HUES6 (cell line): Measurements from ENCODE around the gene OR4D6.

Source experiments
- H3K27ac ChIP-seq: 2 replicates; pipeline ENCODE4 v1.7.0; 2013; ENCODE audit warnings: low read depth, mild to moderate bottlenecking, low read length, inconsistent platforms
- H3K27me3 ChIP-seq: 2 replicates; pipeline ENCODE4 v1.6.1; 2013; ENCODE audit warnings: low read length; ENCODE audit not compliant: control insufficient read depth, insufficient read depth
- H3K36me3 ChIP-seq: 2 replicates; pipeline ENCODE4 v1.6.1; 2013; ENCODE audit warnings: low read length; ENCODE audit not compliant: control insufficient read depth, insufficient read depth
- H3K4me1 ChIP-seq: 2 replicates; pipeline ENCODE4 v1.6.1; 2013; ENCODE audit warnings: low read length; ENCODE audit not compliant: control insufficient read depth, insufficient read depth
- H3K4me3 ChIP-seq: 2 replicates; pipeline ENCODE4 v1.5.1; 2013; ENCODE audit warnings: low read depth, low read length
- H3K9ac ChIP-seq: one replicate; pipeline ENCODE4 v1.6.1; 2013; ENCODE audit warnings: mild to moderate bottlenecking, low read length
- H3K9me3 ChIP-seq: 2 replicates; pipeline ENCODE4 v1.6.1; 2013; ENCODE audit warnings: low read depth, low read length; ENCODE audit not compliant: control insufficient read depth, insufficient read depth

The OR4D6 gene

DNA sequence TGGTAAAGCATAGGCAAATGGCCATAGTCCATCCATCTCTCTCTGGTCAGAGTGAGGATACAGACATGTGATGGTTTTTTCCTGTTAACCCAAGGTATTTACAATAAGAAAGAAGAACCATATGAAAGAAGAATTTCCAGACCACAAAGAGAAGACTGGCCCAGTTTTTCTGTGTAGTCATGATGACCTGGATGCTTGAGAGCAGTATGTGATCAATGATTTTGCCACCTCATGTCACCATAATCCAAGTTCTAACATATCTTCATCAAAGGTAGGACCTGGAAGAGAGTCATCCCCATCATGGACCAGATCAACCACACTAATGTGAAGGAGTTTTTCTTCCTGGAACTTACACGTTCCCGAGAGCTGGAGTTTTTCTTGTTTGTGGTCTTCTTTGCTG lies at the start of gene OR4D6:
Gene OR4D6 (plus strand): TSS at position 301 of the 400 bp plus-strand sequence. CDS start 0 bp downstream, at position 301.
- no peak within 1 kb of the TSS for H3K4me3 ChIP-seq
- no peaks in the 10 kb centered on the region for H3K9me3 ChIP-seq
- H3K36me3 ChIP-seq = no peaks in the 10 kb centered on the region
- H3K4me1 ChIP-seq = no peaks in the 10 kb centered on the region
- H3K27ac ChIP-seq = no peak within 1 kb of the TSS
- no peak within 1 kb of the TSS for H3K9ac ChIP-seq
- H3K27me3 ChIP-seq = no peaks in the 10 kb centered on the region

DNA sequence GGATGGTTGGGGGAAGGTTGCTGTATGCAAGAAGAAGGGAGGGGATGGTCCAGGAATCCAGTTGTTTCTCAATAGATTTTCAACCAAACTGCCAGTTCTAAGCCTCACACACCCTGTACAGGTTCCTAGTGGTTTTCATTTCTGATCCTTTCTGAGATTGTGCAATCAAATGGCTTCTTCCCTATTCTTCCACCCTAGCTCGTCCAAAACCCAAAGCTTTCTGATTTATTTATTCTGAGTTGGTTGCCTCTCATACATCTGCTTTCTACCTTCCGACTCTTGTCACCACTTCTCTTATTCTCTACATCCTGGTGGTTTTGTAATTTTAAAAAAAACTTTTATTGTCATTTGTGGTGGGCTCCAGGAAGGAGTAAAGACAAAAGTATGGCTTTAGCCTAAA lies 43.1 kb upstream of the OR4D6 start:
- H3K36me3 ChIP-seq = no peaks in the 10 kb centered on the region
- H3K9me3 ChIP-seq = peaks cover 30% of the 10 kb centered on the region
- no peaks in the 10 kb centered on the region for H3K4me1 ChIP-seq
- no peak overlapping the region for H3K9ac ChIP-seq
- no peak overlapping the region for H3K27ac ChIP-seq
- H3K27me3 ChIP-seq = no peaks in the 10 kb centered on the region
- H3K4me3 ChIP-seq = no peak overlapping the region

DNA sequence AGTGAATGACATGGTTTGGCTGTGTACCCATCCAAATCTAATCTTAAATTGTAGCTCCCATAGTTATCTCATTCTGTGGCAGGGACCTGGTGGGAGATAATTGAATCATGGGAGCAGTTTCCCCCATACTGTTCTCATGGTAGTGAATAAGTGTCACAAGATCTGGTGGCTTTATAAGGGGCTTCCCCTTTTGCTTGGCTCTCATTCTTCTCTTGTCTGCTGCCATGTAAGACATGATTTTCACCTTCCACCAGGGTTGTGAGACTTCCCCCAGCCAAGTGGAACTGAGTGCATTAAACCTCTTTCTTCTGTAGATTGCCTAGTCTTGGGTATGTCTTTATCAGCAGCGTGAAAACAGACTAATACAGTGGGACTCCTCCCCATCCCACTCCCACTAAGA lies 41.6 kb upstream of the OR4D6 start:
- Histone ChIP-seq H3K4me1 (no peaks in the 10 kb centered on the region), H3K9ac (no peak overlapping the region), H3K27ac (no peak overlapping the region), H3K9me3 (peaks cover 17% of the 10 kb centered on the region), H3K27me3 (no peaks in the 10 kb centered on the region), H3K36me3 (no peaks in the 10 kb centered on the region), H3K4me3 (no peak overlapping the region)

DNA sequence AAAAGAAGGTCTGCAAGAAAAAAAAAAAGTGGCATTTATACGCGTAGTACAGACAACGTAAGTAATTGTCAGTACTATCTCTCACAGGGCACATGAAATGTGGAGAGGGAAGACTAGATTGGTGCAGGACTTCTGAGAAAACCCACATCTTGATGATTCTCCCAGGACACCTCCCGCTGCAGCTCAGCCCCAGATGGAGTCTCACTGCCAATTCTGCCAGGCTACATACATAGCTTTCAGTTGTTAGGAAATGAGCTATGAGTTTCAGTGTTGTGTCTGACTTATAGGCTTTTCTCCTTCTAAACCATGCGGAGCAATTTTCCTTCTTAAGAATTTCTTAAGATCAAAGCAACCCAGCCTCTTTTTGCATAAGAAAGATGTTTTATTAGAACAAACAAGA lies 40.1 kb upstream of the OR4D6 start:
- no peak overlapping the region for H3K9ac ChIP-seq
- H3K4me3 ChIP-seq = no peak overlapping the region
- H3K4me1 ChIP-seq = no peaks in the 10 kb centered on the region
- H3K27ac ChIP-seq = no peak overlapping the region
- H3K27me3 ChIP-seq = no peaks in the 10 kb centered on the region
- H3K9me3 ChIP-seq = peaks cover 10% of the 10 kb centered on the region; the same call in 1 of the 2 replicates
- H3K36me3 ChIP-seq = no peaks in the 10 kb centered on the region

DNA sequence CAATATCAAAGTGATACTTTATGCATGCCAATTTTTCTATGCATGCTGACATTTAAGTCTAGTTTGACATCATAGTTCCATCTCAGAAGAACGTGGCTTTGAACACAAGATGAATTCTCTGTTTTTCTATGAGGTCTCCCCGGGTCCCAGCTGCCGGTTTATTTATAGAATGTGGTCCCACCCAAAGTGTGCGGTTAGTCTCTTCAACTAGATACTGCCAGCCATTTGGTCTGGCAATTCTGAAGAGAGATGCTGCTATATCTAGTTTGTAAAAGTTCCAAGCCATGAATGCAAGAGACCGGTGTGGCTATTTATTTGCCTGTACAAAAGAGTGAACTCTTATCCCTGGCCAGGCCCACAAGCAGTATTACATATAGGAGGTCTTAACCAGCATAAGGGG lies 39.7 kb upstream of the OR4D6 start:
- no peak overlapping the region for H3K4me3 ChIP-seq
- peaks cover 10% of the 10 kb centered on the region; the same call in 1 of the 2 replicates for H3K9me3 ChIP-seq
- H3K36me3 ChIP-seq = no peaks in the 10 kb centered on the region
- H3K27ac ChIP-seq = no peak overlapping the region
- H3K9ac ChIP-seq = no peak overlapping the region
- no peaks in the 10 kb centered on the region for H3K27me3 ChIP-seq
- H3K4me1 ChIP-seq = no peaks in the 10 kb centered on the region

DNA sequence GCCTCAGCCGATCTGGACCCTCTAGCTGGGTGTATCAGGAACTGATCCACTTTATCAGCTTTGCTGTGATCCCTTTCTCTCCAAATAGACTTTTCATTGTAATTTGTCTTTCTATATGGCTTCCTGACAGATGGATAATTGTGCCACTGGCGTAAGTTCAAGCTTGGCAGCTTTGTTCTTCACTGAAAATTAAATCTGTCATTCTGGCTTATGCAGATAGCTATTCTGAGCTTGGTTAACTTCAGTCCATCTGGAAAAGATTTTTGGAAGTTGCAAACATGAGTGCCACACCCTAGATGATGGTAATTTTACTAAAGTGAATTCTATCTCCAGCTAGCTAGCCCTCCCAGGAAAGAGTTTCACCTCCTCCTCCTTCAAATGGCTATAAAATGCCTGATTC lies 38.6 kb upstream of the OR4D6 start:
- H3K9me3 ChIP-seq = peaks cover 7% of the 10 kb centered on the region; the same call in 1 of the 2 replicates
- no peaks in the 10 kb centered on the region for H3K36me3 ChIP-seq
- H3K9ac ChIP-seq = no peak overlapping the region
- no peaks in the 10 kb centered on the region for H3K27me3 ChIP-seq
- H3K4me1 ChIP-seq = no peaks in the 10 kb centered on the region
- no peak overlapping the region for H3K27ac ChIP-seq
- H3K4me3 ChIP-seq = no peak overlapping the region

DNA sequence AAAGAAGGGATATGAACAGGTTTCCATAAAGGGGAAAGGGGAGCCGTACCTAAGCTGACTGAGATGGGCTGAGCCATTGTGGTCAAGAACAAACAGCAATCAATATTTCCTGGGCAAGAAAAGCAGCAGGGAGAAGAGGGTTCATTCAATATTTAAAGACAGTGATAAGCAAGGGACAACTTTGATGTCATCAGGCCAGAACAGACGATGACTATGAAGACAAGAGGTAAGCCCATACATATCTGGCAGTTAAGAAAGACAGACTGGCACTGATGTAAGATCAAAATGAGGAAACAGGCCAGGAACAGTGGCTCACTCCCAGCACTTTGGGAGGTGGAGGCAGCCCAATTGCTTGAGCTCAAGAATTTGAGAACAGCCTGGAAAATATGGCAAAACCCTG lies 32.9 kb upstream of the OR4D6 start:
- Histone ChIP-seq H3K27ac (no peak overlapping the region), H3K36me3 (no peaks in the 10 kb centered on the region), H3K4me1 (peaks cover 18% of the 10 kb centered on the region), H3K9me3 (0 out of 2 replicates have a peak, but pooled peaks cover 3% of the 10 kb centered on the region), H3K4me3 (no peak overlapping the region), H3K9ac (no peak overlapping the region), H3K27me3 (no peaks in the 10 kb centered on the region)

DNA sequence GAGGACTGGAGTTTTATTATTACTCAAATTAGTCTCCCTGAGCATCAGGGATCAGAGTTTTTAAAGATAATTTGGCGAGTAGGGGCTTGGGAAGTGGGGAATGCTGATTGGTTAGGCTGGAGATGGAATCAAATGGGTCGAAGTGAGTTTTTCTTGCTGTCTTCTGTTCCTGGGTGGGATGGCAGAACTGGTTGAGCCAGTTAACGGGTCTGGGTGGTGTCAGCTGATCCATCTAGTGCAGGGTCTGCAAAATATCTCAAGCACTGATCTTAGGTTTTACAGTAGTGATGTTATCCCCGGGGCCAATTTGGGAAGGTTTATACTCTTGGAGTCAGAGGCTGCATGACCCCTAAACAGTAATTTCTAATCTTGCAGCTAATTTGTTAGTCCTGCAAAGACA lies 31.6 kb upstream of the OR4D6 start:
- peaks cover 18% of the 10 kb centered on the region for H3K4me1 ChIP-seq
- H3K9me3 ChIP-seq = 0 out of 2 replicates have a peak, but pooled peaks cover 3% of the 10 kb centered on the region
- H3K4me3 ChIP-seq = no peak overlapping the region
- no peak overlapping the region for H3K9ac ChIP-seq
- no peaks in the 10 kb centered on the region for H3K27me3 ChIP-seq
- no peaks in the 10 kb centered on the region for H3K36me3 ChIP-seq
- H3K27ac ChIP-seq = no peak overlapping the region

DNA sequence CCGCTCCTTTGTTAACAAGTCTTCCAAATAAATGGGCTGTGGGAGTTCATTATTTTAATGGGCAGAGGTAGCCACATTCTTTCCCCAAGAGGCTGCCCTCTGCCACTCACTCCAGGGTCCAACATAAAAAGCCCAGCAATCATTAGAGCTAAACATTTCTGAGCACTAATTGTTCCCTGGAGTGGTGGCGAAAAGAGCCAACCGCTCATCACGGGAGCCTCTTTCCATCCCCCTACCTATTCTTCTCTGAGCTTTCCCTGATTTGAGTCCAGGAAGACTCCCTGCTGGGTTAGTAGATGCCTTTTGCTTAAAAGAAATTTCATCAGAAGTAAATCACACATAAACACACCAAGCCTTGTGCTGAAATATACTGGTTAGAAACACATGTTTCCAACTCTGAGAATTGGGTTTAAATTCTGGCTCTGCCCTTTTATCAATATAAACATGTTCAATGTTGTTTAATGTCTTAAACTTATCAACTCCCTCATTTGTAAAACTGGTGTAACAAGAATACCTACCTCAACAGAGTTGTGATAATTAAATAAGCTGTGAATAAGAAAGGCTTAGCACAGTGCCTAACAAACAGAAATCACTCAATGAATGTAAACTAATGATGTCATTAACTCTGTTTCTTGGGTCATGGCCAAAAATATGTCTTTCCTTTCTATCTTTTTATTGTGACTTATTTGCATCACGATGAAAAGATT lies 30.2 kb upstream of the OR4D6 start, which contains the start of gene OR5A2:
Gene OR5A2 (minus strand): TSS at position 53 of the 707 bp plus-strand sequence. CDS start 3,460 bp downstream, outside the sequence.
- Histone ChIP-seq H3K27me3 (no peaks in the 10 kb centered on the region), H3K9ac (no peak within 1 kb of the TSS), H3K36me3 (no peaks in the 10 kb centered on the region), H3K9me3 (no peaks in the 10 kb centered on the region), H3K4me3 (peak within 1 kb of the TSS; percentile 41), H3K4me1 (peaks cover 18% of the 10 kb centered on the region), H3K27ac (peak within 1 kb of the TSS; percentile 71)

DNA sequence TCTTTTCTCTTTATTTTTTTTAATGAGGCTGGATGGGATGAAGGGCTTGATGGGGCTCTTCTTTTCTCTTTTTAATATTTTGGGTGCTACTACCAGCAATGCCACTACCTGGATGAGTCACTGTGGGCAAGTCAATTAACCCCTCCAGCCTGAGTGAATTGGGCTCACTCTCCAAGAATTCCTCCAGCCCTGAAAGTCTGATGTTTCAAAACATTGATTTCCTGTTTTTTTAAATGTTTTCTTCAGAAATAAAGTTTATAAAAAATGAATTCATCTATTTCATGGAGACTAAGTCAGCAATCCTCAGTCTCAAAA lies 29.7 kb upstream of the OR4D6 start:
- Histone ChIP-seq H3K27me3 (no peaks in the 10 kb centered on the region), H3K36me3 (no peaks in the 10 kb centered on the region), H3K9ac (no peak overlapping the region), H3K27ac (peak overlapping the region; percentile 71), H3K9me3 (no peaks in the 10 kb centered on the region), H3K4me1 (peaks cover 18% of the 10 kb centered on the region), H3K4me3 (no peak overlapping the region)

DNA sequence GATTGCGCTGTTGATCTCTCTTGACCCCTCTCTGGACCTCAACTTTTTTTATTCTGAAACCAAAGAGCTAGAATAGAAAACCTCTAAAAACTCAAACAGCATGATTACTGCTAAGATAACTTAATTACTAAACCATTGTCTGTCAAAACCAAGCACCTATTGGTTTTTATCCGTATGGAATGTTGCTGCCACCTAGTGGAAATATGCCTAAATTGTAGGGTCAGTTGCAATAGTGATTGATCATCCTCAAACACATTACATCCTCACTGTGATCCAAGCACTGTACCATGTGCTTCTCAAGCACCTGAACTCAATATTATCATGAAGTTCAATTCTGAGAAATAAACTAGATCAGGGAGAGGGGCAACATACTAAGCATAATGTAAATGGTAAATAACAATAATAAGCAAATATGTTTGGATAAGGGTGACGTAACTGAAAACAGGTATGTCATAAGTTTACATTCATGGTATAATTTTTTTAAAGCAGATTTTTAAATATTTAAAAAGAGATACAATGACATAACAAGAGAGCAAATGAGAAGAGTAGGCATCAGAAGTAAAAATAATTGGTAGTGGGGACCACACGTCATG lies 26.7 kb upstream of the OR4D6 start:
- Histone ChIP-seq H3K27me3 (no peaks in the 10 kb centered on the region), H3K36me3 (no peaks in the 10 kb centered on the region), H3K4me1 (peaks cover 18% of the 10 kb centered on the region), H3K9ac (no peak overlapping the region), H3K4me3 (no peak overlapping the region), H3K9me3 (no peaks in the 10 kb centered on the region), H3K27ac (no peak overlapping the region)
